Trophoblast cell (in vitro differentiated cells and primary cell): ENCODE data around the gene BNC2.

Source experiments
- DNase-seq, 2 donors: peaks; one replicate each; pipeline ENCODE4 v3.0.0-alpha.2; 2016
- H2AFZ ChIP-seq: 2 replicates; pipeline ENCODE4 v1.6.1; 2013; ENCODE audit warnings: low read length, moderate library complexity, mild to moderate bottlenecking; ENCODE audit not compliant: insufficient read depth, poor library complexity
- H2AK5ac ChIP-seq: 2 replicates; pipeline ENCODE4 v1.6.1; 2013; ENCODE audit warnings: mild to moderate bottlenecking, low read length
- H2BK120ac ChIP-seq: 2 replicates; pipeline ENCODE4 v1.6.1; 2013; ENCODE audit warnings: low read length, mild to moderate bottlenecking, moderate library complexity; ENCODE audit not compliant: insufficient read depth, poor library complexity
- H2BK12ac ChIP-seq: 2 replicates; pipeline ENCODE4 v1.6.1; 2013; ENCODE audit warnings: mild to moderate bottlenecking, low read length, moderate library complexity
- H2BK5ac ChIP-seq: 2 replicates; pipeline ENCODE4 v1.6.1; 2013; ENCODE audit warnings: low read length, low read depth, moderate library complexity, mild to moderate bottlenecking; ENCODE audit not compliant: poor library complexity
- H3K14ac ChIP-seq: 2 replicates; pipeline ENCODE4 v1.6.1; 2013; ENCODE audit warnings: mild to moderate bottlenecking, low read length
- H3K18ac ChIP-seq: 2 replicates; pipeline ENCODE4 v1.6.1; 2013; ENCODE audit warnings: mild to moderate bottlenecking, low read length
- H3K23ac ChIP-seq: 2 replicates; pipeline ENCODE4 v1.6.1; 2013; ENCODE audit warnings: low read length
- H3K27ac ChIP-seq: 2 replicates; pipeline ENCODE4 v1.5.1; 2013; ENCODE audit warnings: low read depth, mild to moderate bottlenecking, inconsistent platforms, low read length, moderate library complexity
- H3K27me3 ChIP-seq: 2 replicates; pipeline ENCODE4 v1.6.1; 2013; ENCODE audit warnings: inconsistent platforms, mild to moderate bottlenecking, low read length, moderate library complexity; ENCODE audit not compliant: insufficient read depth
- H3K36me3 ChIP-seq, 2 experiments: 1 replicate in 1 of 2; 2 replicates in 1 of 2; pipeline ENCODE4 v1.6.1; 2013; ENCODE audit warnings: low read length in 2 of 2, mild to moderate bottlenecking in 2 of 2, moderate library complexity in 1 of 2; ENCODE audit not compliant: insufficient read depth in 2 of 2, control insufficient read depth in 1 of 2
- H3K4ac ChIP-seq: 2 replicates; pipeline ENCODE4 v1.6.1; 2013; ENCODE audit warnings: low read depth, mild to moderate bottlenecking, low read length, moderate library complexity
- H3K4me1 ChIP-seq, 2 experiments: 1 replicate in 1 of 2; 2 replicates in 1 of 2; pipeline ENCODE4 v1.6.1; 2013; ENCODE audit warnings: low read length in 2 of 2, mild to moderate bottlenecking in 2 of 2, moderate library complexity in 1 of 2; ENCODE audit not compliant: insufficient read depth in 2 of 2, control insufficient read depth in 1 of 2
- H3K4me2 ChIP-seq: 2 replicates; pipeline ENCODE4 v1.6.1; 2013; ENCODE audit warnings: inconsistent platforms, mild to moderate bottlenecking, low read length, moderate library complexity
- H3K4me3 ChIP-seq: 2 replicates; pipeline ENCODE4 v1.5.1; 2013; ENCODE audit warnings: mild to moderate bottlenecking, low read depth, low read length, inconsistent platforms
- H3K79me1 ChIP-seq: one replicate; pipeline ENCODE4 v1.6.1; 2013; ENCODE audit warnings: low read length
- H3K79me2 ChIP-seq: 2 replicates; pipeline ENCODE4 v1.6.1; 2013; ENCODE audit warnings: low read length, mild to moderate bottlenecking; ENCODE audit not compliant: control insufficient read depth, insufficient read depth, poor library complexity
- H3K9ac ChIP-seq: 2 replicates; pipeline ENCODE4 v1.6.1; 2013; ENCODE audit warnings: mild to moderate bottlenecking, low read length
- H3K9me3 ChIP-seq: 2 replicates; pipeline ENCODE4 v1.6.1; 2013; ENCODE audit warnings: low read depth, mild to moderate bottlenecking, control low read depth, inconsistent platforms, low read length; ENCODE audit not compliant: insufficient read depth
- H4K12ac ChIP-seq: 2 replicates; pipeline ENCODE4 v1.6.1; 2013; ENCODE audit warnings: low read depth, mild to moderate bottlenecking, low read length, moderate library complexity
- H4K8ac ChIP-seq: 2 replicates; pipeline ENCODE4 v1.6.1; 2013; ENCODE audit warnings: low read depth, mild to moderate bottlenecking, low read length, moderate library complexity
- H4K91ac ChIP-seq: one replicate; pipeline ENCODE4 v1.6.1; 2013; ENCODE audit warnings: low read depth, mild to moderate bottlenecking, low read length, moderate library complexity
- WGBS: extraction: QIAGEN DNeasy Blood & Tissue Kit; methylation state at CpG from one replicate; pipeline ENCODE4 v1.1.7; 2013; ENCODE audit warnings: missing lambda C conversion rate; ENCODE audit not compliant: insufficient read length, insufficient coverage; ENCODE audit errors: extremely low coverage; 5-methylcytosine and 5-hydroxymethylcytosine counted together

The BNC2 gene

DNA sequence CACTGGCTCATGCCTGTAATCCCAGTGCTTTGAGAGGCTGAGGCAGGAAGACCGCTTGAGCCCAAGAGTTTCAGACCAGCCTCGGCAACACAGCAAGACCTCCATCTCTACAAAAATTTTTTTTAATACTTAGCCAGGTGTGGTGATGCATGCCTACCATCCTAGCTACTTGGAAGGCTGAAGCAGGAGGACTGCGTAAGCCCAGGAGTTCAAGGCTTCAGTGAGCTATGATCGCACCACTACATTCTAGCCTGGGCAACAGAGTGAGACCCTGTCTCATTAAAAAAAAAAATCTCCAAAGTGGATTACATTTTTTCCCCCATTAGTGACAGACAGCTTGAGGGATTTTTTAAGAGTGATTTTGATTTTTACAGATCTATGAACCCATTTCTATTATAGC, 230.8 kb downstream of the BNC2 start:
- no peak overlapping the region for H2BK5ac ChIP-seq
- H3K23ac ChIP-seq, result no peak overlapping the region
- no peak overlapping the region for H2AK5ac ChIP-seq
- H3K14ac ChIP-seq, result no peak overlapping the region
- H4K12ac ChIP-seq, result no peak overlapping the region
- H3K27me3 ChIP-seq, result no peaks in the 10 kb centered on the region
- no peaks in the 10 kb centered on the region for H3K9me3 ChIP-seq
- peaks cover 0 to 2% of the 10 kb centered on the region in 2 experiments for H3K4me1 ChIP-seq
- no peak overlapping the region for H3K4me2 ChIP-seq
- no peak overlapping the region for H3K18ac ChIP-seq
- no peak overlapping the region for H2AFZ ChIP-seq
- DNase-seq, result no peak
- no peak overlapping the region for H3K27ac ChIP-seq
- H2BK12ac ChIP-seq, result no peak overlapping the region
- H3K4ac ChIP-seq, result no peak overlapping the region
- H4K91ac ChIP-seq, result no peak overlapping the region
- H2BK120ac ChIP-seq, result no peak overlapping the region
- no peaks in the 10 kb centered on the region for H3K36me3 ChIP-seq
- no peak overlapping the region for H3K4me3 ChIP-seq
- no CpG with 5 or more reads among the region's 4 CpGs for WGBS
- no peaks in the 10 kb centered on the region for H3K79me2 ChIP-seq
- H3K9ac ChIP-seq, result no peak overlapping the region
- H3K79me1 ChIP-seq, result no peaks in the 10 kb centered on the region
- no peak overlapping the region for H4K8ac ChIP-seq

DNA sequence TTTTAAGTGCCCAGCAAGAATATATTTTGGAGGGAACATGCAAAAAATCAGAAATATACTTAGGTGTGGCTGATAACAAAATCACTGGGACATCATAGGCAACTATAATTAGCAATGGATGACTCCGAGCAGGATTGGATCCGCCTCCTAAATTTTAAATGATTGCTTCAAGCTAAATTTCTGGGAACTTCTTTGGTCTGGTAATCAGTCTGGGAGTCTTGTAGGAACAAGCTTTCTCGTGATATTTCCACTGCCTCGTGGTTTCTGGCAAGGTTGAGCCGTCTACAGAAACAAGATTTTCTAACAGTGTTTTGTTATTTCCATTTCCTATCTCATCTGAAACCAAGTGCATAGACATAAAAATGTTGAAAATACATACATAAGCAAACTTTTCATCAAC, 232.6 kb downstream of the BNC2 start:
- no peaks in the 10 kb centered on the region for H3K27me3 ChIP-seq
- H2BK120ac ChIP-seq, result no peak overlapping the region
- no peak overlapping the region for H3K23ac ChIP-seq
- H3K9ac ChIP-seq, result no peak overlapping the region
- DNase-seq, result no peak
- no peak overlapping the region for H3K14ac ChIP-seq
- H3K79me2 ChIP-seq, result no peaks in the 10 kb centered on the region
- no peak overlapping the region for H3K18ac ChIP-seq
- no peak overlapping the region for H2BK12ac ChIP-seq
- no peak overlapping the region for H4K12ac ChIP-seq
- H3K9me3 ChIP-seq, result no peaks in the 10 kb centered on the region
- no CpG with 5 or more reads among the region's 5 CpGs for WGBS
- H3K4ac ChIP-seq, result no peak overlapping the region
- no peak overlapping the region for H4K8ac ChIP-seq
- H3K4me1 ChIP-seq, result peaks cover 0 to 2% of the 10 kb centered on the region in 2 experiments
- H3K4me3 ChIP-seq, result no peak overlapping the region
- H3K36me3 ChIP-seq, result no peaks in the 10 kb centered on the region
- H3K4me2 ChIP-seq, result no peak overlapping the region
- no peak overlapping the region for H4K91ac ChIP-seq
- no peaks in the 10 kb centered on the region for H3K79me1 ChIP-seq
- no peak overlapping the region for H2AFZ ChIP-seq
- no peak overlapping the region for H3K27ac ChIP-seq
- H2BK5ac ChIP-seq, result no peak overlapping the region
- H2AK5ac ChIP-seq, result no peak overlapping the region

- no peak overlapping the region for H3K9ac ChIP-seq
- no peaks in the 10 kb centered on the region for H3K79me1 ChIP-seq
- H3K4me1 ChIP-seq, result peaks cover 0 to 2% of the 10 kb centered on the region in 2 experiments
- H3K79me2 ChIP-seq, result no peaks in the 10 kb centered on the region
- no peak overlapping the region for H2AK5ac ChIP-seq
- no peak overlapping the region for H3K4me3 ChIP-seq
- no peak overlapping the region for H4K12ac ChIP-seq
- no peak overlapping the region for H3K18ac ChIP-seq
- H2BK5ac ChIP-seq, result no peak overlapping the region
- H3K27ac ChIP-seq, result peak overlapping the region; percentile 26
- no peaks in the 10 kb centered on the region for H3K27me3 ChIP-seq
- H3K36me3 ChIP-seq, result no peaks in the 10 kb centered on the region
- no CpG with 5 or more reads among the region's 1 CpG for WGBS
- H3K14ac ChIP-seq, result no peak overlapping the region
- peak overlapping the region; percentile 77 for H4K91ac ChIP-seq
- DNase-seq, result no peak
- H3K4me2 ChIP-seq, result no peak overlapping the region
- H3K9me3 ChIP-seq, result no peaks in the 10 kb centered on the region
- H2BK120ac ChIP-seq, result no peak overlapping the region
- H3K23ac ChIP-seq, result no peak overlapping the region
- H4K8ac ChIP-seq, result no peak overlapping the region
- H2BK12ac ChIP-seq, result peak overlapping the region; percentile 36
- no peak overlapping the region for H3K4ac ChIP-seq
- no peak overlapping the region for H2AFZ ChIP-seq
These were observed 233.3 kb downstream of the BNC2 start for GRCh38 chr9:16637218-16637617.

- Histone ChIP-seq H3K23ac (no peak overlapping the region), H3K18ac (no peak overlapping the region), H3K4me2 (no peak overlapping the region), H3K4me3 (no peak overlapping the region), H3K4me1 (peaks cover 0 to 2% of the 10 kb centered on the region in 2 experiments), H3K36me3 (no peaks in the 10 kb centered on the region), H2AFZ (no peak overlapping the region), H3K79me2 (no peaks in the 10 kb centered on the region), H2BK12ac (no peak overlapping the region), H3K14ac (no peak overlapping the region), H4K12ac (no peak overlapping the region), H2AK5ac (no peak overlapping the region), H2BK5ac (no peak overlapping the region), H3K9ac (no peak overlapping the region), H3K4ac (no peak overlapping the region), H2BK120ac (no peak overlapping the region), H4K8ac (no peak overlapping the region), H3K27me3 (no peaks in the 10 kb centered on the region), H3K9me3 (no peaks in the 10 kb centered on the region), H3K79me1 (no peaks in the 10 kb centered on the region), H4K91ac (no peak overlapping the region), H3K27ac (no peak overlapping the region)
- WGBS, result no CpG with 5 or more reads among the region's 2 CpGs
- DNase-seq, result no peak
These were observed 236.7 kb downstream of the BNC2 start for GRCh38 chr9:16633794-16634193.
